ENCODE measurements around the gene GH1. TPM values are rescaled to one million over a fixed set of nuclear protein-coding genes. Genes with fewer than 3 reads are reported as not detected.

Gene GH1
- total RNA-seq, 1 experiment from 2014 or later = not detected

- CTCF ChIA-PET = no interaction called here
- H3K4me1 ChIP-seq (ENCODE audit: control insufficient read depth, insufficient read depth, low read length) = no peaks in the 10 kb centered on the region
- no peak for ATAC-seq
Observed at GRCh38 chr17:63933598-63933997, 15.0 kb upstream of the GH1 start.

GRCh38 chr17:63932721-63933120 is 14.1 kb upstream of the GH1 start:
- ChIA-PET POLR2A (no interaction called here), CTCF (interaction anchor here (0.6 kb wide), 1 partner anchor 10 kb away, joined by 4 read pairs; no protein-coding TSS in a partner anchor)
- intact Hi-C loops (cut with micrococcal nuclease; ENCODE audit: unreplicated experiment) (no loop called here), in situ Hi-C loops (cut with HindIII; ENCODE audit: low pct_unique_long_range_greater_than_20kb, low sequenced_read_pairs) (no loop called here)
- Histone ChIP-seq H3K4me1 (ENCODE audit: control insufficient read depth, insufficient read depth, low read length) (no peaks in the 10 kb centered on the region), H3K36me3 (ENCODE audit: control insufficient read depth, insufficient read depth, low read length) (no peaks in the 10 kb centered on the region), H3K27ac (ENCODE audit: low read length) (no peak overlapping the region), H3K4me3 (ENCODE audit: low read depth in 2 of 2, low read length in 2 of 2) (no peak overlapping the region), H3K27me3 (ENCODE audit: control insufficient read depth, insufficient read depth, low read length) (no peaks in the 10 kb centered on the region), H3K9me3 (ENCODE audit: control insufficient read depth, insufficient read depth, low read depth, low read length) (no peaks in the 10 kb centered on the region)
- ATAC-seq (no peak), DNase-seq (ENCODE audit: low read depth, low spot score) (no peak)
- BruUV-seq (replicated peaks) = no TSS peak
- TF ChIP-seq SIN3A (IDR thresholded peaks at IDR 0.05; ENCODE audit: borderline replicate concordance, insufficient read depth, low read depth, low read length) (no peak), REST (IDR thresholded peaks at IDR 0.05; ENCODE audit: insufficient read depth in 1 of 2, low read depth in 2 of 2, low read length in 1 of 2) (no peak), CTCF (IDR thresholded peaks at IDR 0.05) (no peak), TCF7L2 (IDR thresholded peaks at IDR 0.05; ENCODE audit: low read depth, low read length) (no peak), POLR2AphosphoS5 (IDR thresholded peaks at IDR 0.05; ENCODE audit: low read depth, low read length) (no peak)

More at GRCh38 chr17:63933598-63933997, 15.0 kb upstream of the GH1 start:
- no peak overlapping the region for H3K4me3 ChIP-seq (ENCODE audit: low read depth in 2 of 2, low read length in 2 of 2)
- no peak overlapping the region for H3K27ac ChIP-seq (ENCODE audit: low read length)
- no peaks in the 10 kb centered on the region for H3K36me3 ChIP-seq (ENCODE audit: control insufficient read depth, insufficient read depth, low read length)
- no peaks in the 10 kb centered on the region for H3K27me3 ChIP-seq (ENCODE audit: control insufficient read depth, insufficient read depth, low read length)
- in situ Hi-C loops (cut with HindIII; ENCODE audit: low pct_unique_long_range_greater_than_20kb, low sequenced_read_pairs) (no loop called here), intact Hi-C loops (cut with micrococcal nuclease; ENCODE audit: unreplicated experiment) (no loop called here)
- no peak for DNase-seq (ENCODE audit: low read depth, low spot score)
- no peaks in the 10 kb centered on the region for H3K9me3 ChIP-seq (ENCODE audit: control insufficient read depth, insufficient read depth, low read depth, low read length)
- TF ChIP-seq TCF7L2 (IDR thresholded peaks at IDR 0.05; ENCODE audit: low read depth, low read length) (no peak), REST (IDR thresholded peaks at IDR 0.05; ENCODE audit: insufficient read depth in 1 of 2, low read depth in 2 of 2, low read length in 1 of 2) (no peak), CTCF (IDR thresholded peaks at IDR 0.05) (no peak), SIN3A (IDR thresholded peaks at IDR 0.05; ENCODE audit: borderline replicate concordance, insufficient read depth, low read depth, low read length) (no peak), POLR2AphosphoS5 (IDR thresholded peaks at IDR 0.05; ENCODE audit: low read depth, low read length) (no peak)
- POLR2A ChIA-PET = no interaction called here
- BruUV-seq (replicated peaks) = no TSS peak

Measured in Panc1 (cell line).